Kidney (tissue), 14 donors: ENCODE data around the gene SRP9. TPM values are rescaled to one million over a fixed set of nuclear protein-coding genes. Genes with fewer than 3 reads are reported as not detected.
"Not testable (repeated sequence)": the region's sequence is repeated elsewhere in the genome, so short reads cannot be mapped to it uniquely, and the experiment has no call there.

Source experiments
- DNase-seq, 5 donors: peaks; one replicate each; pipeline ENCODE4 v3.0.0-alpha.2; 2013 to 2020
- FAIRE-seq: peaks from 2 replicates; lab custom pipeline; 2012; peaks lifted over from hg19 to GRCh38; lab: Jason Lieb, UNC
- H3K27ac ChIP-seq, 2 donors: one replicate each; pipeline ENCODE4 v1.7.0; 2013; ENCODE audit warnings: low read depth in 2 of 2, low read length in 2 of 2, inconsistent platforms in 1 of 2
- H3K27me3 ChIP-seq: one replicate; pipeline ENCODE4 v1.7.1; 2013; ENCODE audit warnings: low read length, inconsistent platforms; ENCODE audit not compliant: control insufficient read depth, insufficient read depth
- H3K36me3 ChIP-seq, 3 donors: one replicate each; pipeline versions ENCODE4 v1.7.0 to v1.7.1; 2013; ENCODE audit warnings: low read length in 3 of 3, control low read depth in 1 of 3, inconsistent platforms in 1 of 3; ENCODE audit not compliant: insufficient read depth in 3 of 3, control insufficient read depth in 2 of 3
- H3K4me1 ChIP-seq, 3 donors: one replicate each; pipeline versions ENCODE4 v1.7.0 to v1.7.1; 2013; ENCODE audit warnings: low read length in 3 of 3, inconsistent platforms in 1 of 3, low read depth in 1 of 3; ENCODE audit not compliant: control insufficient read depth in 2 of 3, insufficient read depth in 2 of 3
- H3K4me3 ChIP-seq, 3 donors: one replicate each; pipeline versions ENCODE4 v1.7.0 to v1.8.1; 2013; ENCODE audit warnings: low read length in 3 of 3, control low read depth in 1 of 3, inconsistent platforms in 1 of 3
- H3K9ac ChIP-seq, 3 donors: one replicate each; pipeline versions ENCODE4 v1.7.0 to v1.7.1; 2013; ENCODE audit warnings: low read length in 3 of 3, control low read depth in 1 of 3, inconsistent platforms in 1 of 3
- H3K9me3 ChIP-seq, 3 donors: one replicate each; pipeline versions ENCODE4 v1.7.0 to v1.7.1; 2013; ENCODE audit warnings: low read length in 3 of 3, control low read depth in 1 of 3, inconsistent platforms in 1 of 3; ENCODE audit not compliant: control insufficient read depth in 2 of 3, insufficient read depth in 1 of 3
- CTCF ChIP-seq: IDR thresholded peaks from 3 replicates; pipeline ENCODE4 v1.5.1; 2012; ENCODE audit warnings: mild to moderate bottlenecking, moderate library complexity, borderline replicate concordance; ENCODE audit not compliant: insufficient read depth; ENCODE audit errors: extremely low read depth
- intact Hi-C: fragments of 100-400 bp; cut with DNase I; formaldehyde crosslinking; loops from one replicate; pipeline ENCODE4 v1.11.1; 2022
- polyA plus RNA-seq: library from polyadenylated mRNA; stranded (reverse); fragments of 350-450 nt; fragmentation: Illumina TruSeq; extraction: RNeasy Lipid Tissue Mini Kit (QIAGEN cat#74804); gene quantifications from one replicate; pipeline ENCODE4 v1.2.3, GENCODE V29; 2014; ENCODE audit warnings: low read depth, low replicate concordance; ENCODE audit not compliant: insufficient read depth
- total RNA-seq: library from RNA; stranded (reverse); fragmentation: NEBNext Ultra II Directional; extraction: Animal tissue kit (Norgen Biotek cat#: 25700); gene quantifications from one replicate; pipeline ENCODE4 v1.2.1, GENCODE V29; 2021
- donor health status: control.
- donor health status: control.
- donor health status: control.
- donor health status: control.
- donor health status: control.
- donor health status: DM: yes; HTN: yes; CAD: no.
- donor health status: Normal renal cell carcinoma (clear cell type).

The SRP9 gene
- total and polyA plus RNA-seq, 2 donors from 2014 or later, result 199 to 307 TPM

DNA sequence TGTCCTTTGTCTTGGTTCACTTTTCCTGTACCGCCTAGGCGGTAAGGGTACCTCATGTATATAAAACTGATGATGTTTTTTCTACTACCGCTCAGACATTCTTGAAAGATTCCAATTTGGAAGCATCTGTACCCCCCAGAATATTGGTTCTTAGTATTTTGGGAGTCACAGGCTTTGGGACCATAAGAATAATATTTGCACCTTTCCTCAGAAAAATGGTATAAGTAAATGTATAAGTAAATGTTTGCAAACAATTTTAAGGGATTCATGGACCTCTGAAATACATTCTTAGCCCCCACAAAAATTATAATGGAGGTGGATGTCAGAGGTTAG lies 677 bp downstream of the SRP9 start:
- no peak for FAIRE-seq
- intact Hi-C loops, result loop anchor here (10.0 kb wide), 1 partner anchor 224 kb away; no protein-coding TSS in a partner anchor

DNA sequence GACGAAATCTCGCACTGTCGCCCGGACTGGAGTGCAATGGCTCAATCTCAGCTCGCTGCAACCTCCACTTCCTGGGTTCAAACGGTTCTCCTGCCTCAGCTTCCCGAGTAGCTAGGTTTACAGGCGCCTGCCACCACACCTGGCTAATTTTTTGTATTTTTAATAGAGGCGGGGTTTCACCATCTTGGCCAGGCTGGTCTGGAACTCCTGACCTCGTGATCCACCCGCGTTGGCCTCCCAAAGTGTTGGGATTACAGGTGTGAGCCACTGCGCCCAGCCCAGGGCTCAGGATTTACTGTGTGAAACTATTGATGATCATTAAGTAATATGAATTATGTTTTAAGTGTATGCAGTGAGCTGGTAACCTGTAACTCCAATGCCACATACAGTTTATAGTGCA lies 1.5 kb downstream of the SRP9 start:
- not testable (repeated sequence) for FAIRE-seq, H3K9me3 ChIP-seq, H3K36me3 ChIP-seq, H3K27me3 ChIP-seq, H3K27ac ChIP-seq, DNase-seq
- Histone ChIP-seq H3K9ac (peak overlapping the region in 1 of 3 donors; percentile 97), H3K4me1 (peaks cover 0 to 12% (median 5%) of the 10 kb centered on the region in 3 donors), H3K4me3 (peak overlapping the region; percentile 81 to 99 (median 98))
- intact Hi-C loops, result loop anchor here (10.0 kb wide), 1 partner anchor 224 kb away; no protein-coding TSS in a partner anchor

More for the DNA sequence above, 677 bp downstream of the SRP9 start:
- Histone ChIP-seq H3K9ac (peak overlapping the region; percentile 83 to 97 (median 94)), H3K4me1 (peaks cover 0 to 12% (median 5%) of the 10 kb centered on the region in 3 donors), H3K36me3 (no peaks in the 10 kb centered on the region), H3K9me3 (no peaks in the 10 kb centered on the region), H3K4me3 (peak overlapping the region; percentile 81 to 99 (median 98)), H3K27me3 (no peaks in the 10 kb centered on the region), H3K27ac (peak overlapping the region; percentile 79 to 92)
- DNase-seq, result no peak
- no peak for TF ChIP-seq CTCF

- Histone ChIP-seq H3K4me3 (no peak overlapping the region), H3K9me3 (no peaks in the 10 kb centered on the region), H3K27me3 (no peaks in the 10 kb centered on the region), H3K9ac (no peak overlapping the region), H3K27ac (no peak overlapping the region), H3K4me1 (peaks cover 0 to 12% (median 5%) of the 10 kb centered on the region in 3 donors), H3K36me3 (no peaks in the 10 kb centered on the region)
- no peak for FAIRE-seq
- intact Hi-C loops, result no loop called here
- TF ChIP-seq CTCF, result no peak
- no peak for DNase-seq
Measured at GRCh38 chr1:225780134-225780533, 2.5 kb downstream of the SRP9 start.

- intact Hi-C loops, result no loop called here
- Histone ChIP-seq H3K4me3 (no peak overlapping the region), H3K27me3 (no peaks in the 10 kb centered on the region), H3K27ac (no peak overlapping the region), H3K9me3 (no peaks in the 10 kb centered on the region), H3K9ac (no peak overlapping the region), H3K36me3 (peaks cover 0 to 1% (median 0%) of the 10 kb centered on the region in 3 donors), H3K4me1 (peaks cover 0 to 12% (median 5%) of the 10 kb centered on the region in 3 donors)
- FAIRE-seq (no peak), DNase-seq (no peak)
- TF ChIP-seq CTCF, result no peak
Measured at GRCh38 chr1:225780630-225781029, 3.0 kb downstream of the SRP9 start.

GRCh38 chr1:225789142-225789541 lies 11.5 kb downstream of the SRP9 start:
- H3K9ac ChIP-seq, DNase-seq, FAIRE-seq, H3K4me3 ChIP-seq, intact Hi-C loops, H3K9me3 ChIP-seq, H3K27me3 ChIP-seq, H3K27ac ChIP-seq, H3K4me1 ChIP-seq: not testable (repeated sequence)
- H3K36me3 ChIP-seq, result peaks cover 11 to 34% (median 19%) of the 10 kb centered on the region in 3 donors
